Vagina (tissue), 2 donors: Measurements from ENCODE around the gene DLEU7. TPM values are rescaled to one million over a fixed set of nuclear protein-coding genes. Genes with fewer than 3 reads are reported as not detected.
A peak's percentile ranks its signal among the peaks of the same experiment; 100 is the strongest.

Experiments used
- DNase-seq, 2 donors: peaks; one replicate each; pipeline ENCODE4 v3.0.0-alpha.2; 2017; ENCODE audit errors: extremely low spot score in 2 of 2
- H3K27ac ChIP-seq: fragments of 200-600 bp; sonication (generic); one replicate; pipeline ENCODE4 v1.5.1; 2019
- H3K27me3 ChIP-seq: fragments of 200-600 bp; sonication (generic); one replicate; pipeline ENCODE4 v1.5.1; 2019
- H3K36me3 ChIP-seq, 2 donors: fragments of 200-600 bp; sonication (generic); one replicate each; pipeline ENCODE4 v1.5.1; 2017 to 2019
- H3K4me1 ChIP-seq: fragments of 200-600 bp; sonication (generic); one replicate; pipeline ENCODE4 v1.5.1; 2019
- H3K4me3 ChIP-seq, 2 donors: fragments of 200-600 bp; sonication (generic); 1 replicate in 1 of 2; 2 replicates in 1 of 2; pipeline ENCODE4 v1.5.1; 2016 to 2019
- H3K9me3 ChIP-seq: fragments of 200-600 bp; sonication (generic); one replicate; pipeline ENCODE4 v1.5.1; 2019
- CTCF ChIP-seq, 3 experiments: fragments of 450-650 bp in 2 of 3; fragments of 200-600 bp in 1 of 3; sonication (generic) in 1 of 3; IDR thresholded peaks; one replicate each; pipeline ENCODE4 v1.5.1; 2017 to 2019; ENCODE audit warnings: antibody characterized with exemption in 3 of 3, mild to moderate bottlenecking in 2 of 3, moderate library complexity in 2 of 3
- POLR2A ChIP-seq, 2 donors: fragments of 450-650 bp; IDR thresholded peaks; one replicate each; pipeline ENCODE4 v1.6.1; 2017; ENCODE audit warnings: antibody characterized with exemption in 2 of 2, mild to moderate bottlenecking in 2 of 2, moderate library complexity in 2 of 2
- POLR2AphosphoS5 ChIP-seq, 2 donors: sonication (generic); formaldehyde crosslinking; IDR thresholded peaks; one replicate each; pipeline ENCODE4 v1.9.0; 2017; ENCODE audit warnings: antibody characterized with exemption in 2 of 2, mild to moderate bottlenecking in 2 of 2, low read depth in 1 of 2; ENCODE audit not compliant: insufficient read depth in 1 of 2
- intact Hi-C: fragments of 100-400 bp; cut with DNase I; formaldehyde crosslinking; loops from one replicate; pipeline ENCODE4 v1.15.1; 2023
- total RNA-seq: library from RNA; depleted of rRNA; stranded (reverse); fragments of >200 nt; gene quantifications from one replicate; pipeline ENCODE4 v1.2.3, GENCODE V29; 2016

DLEU7 gene
- total RNA-seq, 1 donor from 2014 or later = not detected

GRCh38 chr13:50844084-50844875, 788 bp upstream of the DLEU7 start:
- no peak for TF ChIP-seq CTCF (IDR thresholded peaks at IDR 0.05)
- TF ChIP-seq POLR2AphosphoS5 (IDR thresholded peaks at IDR 0.05; ENCODE audit: insufficient read depth in 1 of 2, low read depth in 1 of 2) = no peak
- TF ChIP-seq POLR2A (IDR thresholded peaks at IDR 0.05) = no peak
- no peak overlapping the region for H3K27ac ChIP-seq
- no peak overlapping the region for H3K4me3 ChIP-seq
- H3K36me3 ChIP-seq = no peaks in the 10 kb centered on the region
- DNase-seq = no peak
- H3K9me3 ChIP-seq = no peaks in the 10 kb centered on the region
- no peaks in the 10 kb centered on the region for H3K27me3 ChIP-seq
- intact Hi-C loops = no loop called here
- H3K4me1 ChIP-seq = peaks cover 12% of the 10 kb centered on the region

- no peak for TF ChIP-seq POLR2AphosphoS5 (IDR thresholded peaks at IDR 0.05; ENCODE audit: insufficient read depth in 1 of 2, low read depth in 1 of 2)
- TF ChIP-seq POLR2A (IDR thresholded peaks at IDR 0.05) = no peak
- TF ChIP-seq CTCF (IDR thresholded peaks at IDR 0.05) = no peak
- H3K4me3 ChIP-seq = peak overlapping the region; percentile 21 to 37
- H3K27ac ChIP-seq = no peak overlapping the region
- DNase-seq = no peak
- peaks cover 12% of the 10 kb centered on the region for H3K4me1 ChIP-seq
- H3K36me3 ChIP-seq = no peaks in the 10 kb centered on the region
- no peaks in the 10 kb centered on the region for H3K27me3 ChIP-seq
- intact Hi-C loops = no loop called here
- H3K9me3 ChIP-seq = no peaks in the 10 kb centered on the region
Measured at GRCh38 chr13:50842990-50843256, 569 bp downstream of the DLEU7 start.

GRCh38 chr13:50842251-50842989, 1.1 kb downstream of the DLEU7 start:
- intact Hi-C loops = no loop called here
- H3K4me3 ChIP-seq = peak overlapping the region in 1 of 2 donors; percentile 37

GRCh38 chr13:50841786-50842185, 1.7 kb downstream of the DLEU7 start:
- no peak for DNase-seq
- TF ChIP-seq POLR2A (IDR thresholded peaks at IDR 0.05) (no peak), POLR2AphosphoS5 (IDR thresholded peaks at IDR 0.05; ENCODE audit: insufficient read depth in 1 of 2, low read depth in 1 of 2) (no peak), CTCF (IDR thresholded peaks at IDR 0.05) (no peak)
- H3K4me3 ChIP-seq = no peak overlapping the region
- H3K4me1 ChIP-seq = peaks cover 12% of the 10 kb centered on the region
- intact Hi-C loops = no loop called here
- H3K36me3 ChIP-seq = no peaks in the 10 kb centered on the region
- H3K9me3 ChIP-seq = no peaks in the 10 kb centered on the region
- no peaks in the 10 kb centered on the region for H3K27me3 ChIP-seq
- no peak overlapping the region for H3K27ac ChIP-seq

More at GRCh38 chr13:50842251-50842989, 1.1 kb downstream of the DLEU7 start:
- DNase-seq = no peak
- H3K4me1 ChIP-seq = peaks cover 12% of the 10 kb centered on the region
- no peaks in the 10 kb centered on the region for H3K36me3 ChIP-seq
- TF ChIP-seq POLR2AphosphoS5 (IDR thresholded peaks at IDR 0.05; ENCODE audit: insufficient read depth in 1 of 2, low read depth in 1 of 2) (no peak), POLR2A (IDR thresholded peaks at IDR 0.05) (no peak), CTCF (IDR thresholded peaks at IDR 0.05) (no peak)
- H3K27me3 ChIP-seq = no peaks in the 10 kb centered on the region
- no peak overlapping the region for H3K27ac ChIP-seq
- H3K9me3 ChIP-seq = no peaks in the 10 kb centered on the region

GRCh38 chr13:50840284-50840683, 3.2 kb downstream of the DLEU7 start:
- H3K27me3 ChIP-seq = no peaks in the 10 kb centered on the region
- no peak overlapping the region for H3K27ac ChIP-seq
- H3K9me3 ChIP-seq = no peaks in the 10 kb centered on the region
- intact Hi-C loops = no loop called here
- H3K4me1 ChIP-seq = peaks cover 12% of the 10 kb centered on the region
- no peak overlapping the region for H3K4me3 ChIP-seq
- no peaks in the 10 kb centered on the region for H3K36me3 ChIP-seq
- DNase-seq = no peak
- TF ChIP-seq CTCF (IDR thresholded peaks at IDR 0.05) (no peak), POLR2A (IDR thresholded peaks at IDR 0.05) (no peak), POLR2AphosphoS5 (IDR thresholded peaks at IDR 0.05; ENCODE audit: insufficient read depth in 1 of 2, low read depth in 1 of 2) (no peak)
